SIG-M5 treated with dmso at 0.1 percent for 504 hours (cell line): ENCODE results near the gene VAV1.
A peak's percentile ranks its signal among the peaks of the same experiment; 100 is the strongest.

Experiments used
- DNase-seq: peaks from one replicate; lab custom pipeline; 2025; ENCODE audit not compliant: unreplicated experiment; lab: John Stamatoyannopoulos, UW

VAV1 gene

GRCh38 chr19:6772028-6772865, at the start of gene VAV1:
Gene VAV1 (plus strand): TSS chr19:6772708. CDS start chr19:6772808, 100 bp downstream.
- peak; percentile 89 for DNase-seq

GRCh38 chr19:6723108-6723618, 49.3 kb upstream of the VAV1 start:
- no peak for DNase-seq

GRCh38 chr19:6723738-6724137, 48.8 kb upstream of the VAV1 start:
- DNase-seq: peak; percentile 69

GRCh38 chr19:6724631-6725492, 47.6 kb upstream of the VAV1 start:
- DNase-seq: no peak

GRCh38 chr19:6725513-6726231, 46.8 kb upstream of the VAV1 start:
- no peak for DNase-seq

GRCh38 chr19:6728346-6728745, 44.2 kb upstream of the VAV1 start:
- DNase-seq: peak; percentile 78

- no peak for DNase-seq
Observed at GRCh38 chr19:6729573-6730152, 42.8 kb upstream of the VAV1 start.

GRCh38 chr19:6730153-6730804, 42.2 kb upstream of the VAV1 start:
- DNase-seq: peak; percentile 30

- no peak for DNase-seq
Observed at GRCh38 chr19:6730941-6731670, 41.4 kb upstream of the VAV1 start.

- no peak for DNase-seq
Observed at GRCh38 chr19:6731822-6732221, 40.7 kb upstream of the VAV1 start.

- no peak for DNase-seq
Observed at GRCh38 chr19:6732803-6733337, 39.6 kb upstream of the VAV1 start.

- no peak for DNase-seq
Observed at GRCh38 chr19:6733338-6734095, 39.0 kb upstream of the VAV1 start.

GRCh38 chr19:6734096-6734696, 38.3 kb upstream of the VAV1 start:
- no peak for DNase-seq

- DNase-seq: no peak
Observed at GRCh38 chr19:6735181-6735911, 37.2 kb upstream of the VAV1 start.

- peak; percentile 76 for DNase-seq
Observed at GRCh38 chr19:6736169-6736916, 36.2 kb upstream of the VAV1 start.

GRCh38 chr19:6736917-6737283, 35.6 kb upstream of the VAV1 start:
- no peak for DNase-seq
